HG03439 (cell line): ENCODE data around the gene AAMDC.
"Not testable (repeated sequence)": the region's sequence is repeated elsewhere in the genome, so short reads cannot be mapped to it uniquely, and the experiment has no call there.

Source experiments
- ATAC-seq: cut with Tn5 transposase; IDR thresholded peaks from one replicate; pipeline ENCODE4 v1.9.1; 2021; ENCODE audit warnings: mild to moderate bottlenecking, moderate library complexity; ENCODE audit not compliant: unreplicated experiment

AAMDC gene

GRCh38 chr11:77819921-77820564, 901 bp upstream of the AAMDC start:
- ATAC-seq, result peak; percentile 24

GRCh38 chr11:77821349-77821851, 456 bp downstream of the AAMDC start:
- ATAC-seq, result no peak

DNA sequence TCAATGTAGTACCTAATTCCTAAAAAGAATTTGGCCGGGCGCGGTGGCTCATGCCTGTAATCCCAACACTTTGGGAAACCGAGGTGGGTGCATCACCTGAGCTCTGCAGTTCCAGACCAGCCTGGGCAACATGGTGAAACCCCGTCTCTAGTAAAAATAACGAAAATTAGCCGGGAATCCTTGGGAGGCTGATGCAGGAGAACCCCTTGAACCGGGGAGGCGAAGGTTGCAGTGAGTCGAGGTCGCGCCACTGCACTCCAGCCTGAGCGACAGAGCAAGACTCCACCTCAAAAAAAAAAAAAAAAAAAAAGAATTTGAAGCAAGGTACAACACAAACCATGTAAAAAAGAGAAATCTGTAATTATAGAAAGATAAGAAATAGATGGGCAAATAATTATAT, 1.2 kb downstream of the AAMDC start:
- not testable (repeated sequence) for ATAC-seq

DNA sequence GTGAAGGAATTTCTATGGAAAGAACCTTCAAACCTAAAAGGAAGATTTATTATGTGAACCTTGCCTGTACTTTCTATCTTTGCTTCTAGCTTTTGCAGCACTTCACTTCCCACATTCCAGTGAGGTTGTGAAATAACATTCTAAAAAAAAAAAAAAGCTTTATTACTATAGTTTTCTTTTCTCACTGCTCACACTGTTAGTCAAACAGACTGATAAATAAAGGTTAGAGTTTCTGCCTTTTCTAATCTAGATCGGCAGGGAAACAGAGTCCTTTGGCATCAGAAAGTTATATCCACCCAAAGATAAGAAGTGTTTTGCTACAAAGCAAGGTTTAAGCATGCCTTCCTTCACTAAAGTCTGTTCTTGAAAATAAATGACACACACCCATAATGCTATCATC, 2.8 kb downstream of the AAMDC start:
- no peak for ATAC-seq

DNA sequence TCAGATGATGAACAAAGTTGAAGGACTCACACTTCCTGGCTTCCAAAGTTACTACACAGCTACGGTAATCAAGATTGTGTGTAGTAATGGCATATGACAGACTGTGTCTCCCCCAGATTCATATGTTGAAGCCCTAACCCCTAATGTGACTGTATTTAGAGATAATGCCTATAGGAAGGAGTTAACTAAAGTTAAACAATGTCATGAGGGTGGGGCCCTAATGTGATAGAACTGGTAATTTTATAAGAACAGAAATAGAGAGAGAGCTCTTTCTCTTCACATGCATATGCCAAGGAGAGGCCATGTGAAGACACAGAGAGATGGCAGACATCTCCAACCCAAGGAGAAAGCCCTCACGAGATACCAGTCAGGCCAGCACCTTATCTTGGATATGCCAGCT, 8.0 kb downstream of the AAMDC start:
- no peak for ATAC-seq

DNA sequence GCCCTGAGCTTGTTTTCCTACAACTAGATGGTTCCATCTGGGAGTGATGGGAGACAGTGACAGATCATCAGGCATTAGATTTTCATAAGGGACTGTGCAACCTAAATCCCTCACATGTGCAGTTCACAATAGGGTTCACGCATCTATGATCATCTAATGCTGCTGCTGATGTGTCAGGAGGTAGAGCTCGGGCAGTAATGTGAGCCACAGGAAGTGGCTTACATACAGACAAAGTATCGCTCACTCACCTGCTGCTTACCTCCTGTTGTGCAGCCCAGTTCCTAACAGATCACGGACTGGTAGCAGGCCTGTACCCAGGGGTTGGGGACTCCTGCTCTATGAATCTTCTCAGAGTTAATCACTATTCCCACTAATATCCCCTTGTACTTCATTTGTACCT, 12.4 kb downstream of the AAMDC start:
- no peak for ATAC-seq

- no peak for ATAC-seq
Measured at GRCh38 chr11:77842441-77843121, 21.6 kb downstream of the AAMDC start.

- not testable (repeated sequence) for ATAC-seq
Measured at GRCh38 chr11:77843700-77844099, 22.8 kb downstream of the AAMDC start.

GRCh38 chr11:77851503-77851902, 30.6 kb downstream of the AAMDC start:
- ATAC-seq, result no peak

GRCh38 chr11:77854838-77855237, 33.9 kb downstream of the AAMDC start:
- ATAC-seq, result no peak

DNA sequence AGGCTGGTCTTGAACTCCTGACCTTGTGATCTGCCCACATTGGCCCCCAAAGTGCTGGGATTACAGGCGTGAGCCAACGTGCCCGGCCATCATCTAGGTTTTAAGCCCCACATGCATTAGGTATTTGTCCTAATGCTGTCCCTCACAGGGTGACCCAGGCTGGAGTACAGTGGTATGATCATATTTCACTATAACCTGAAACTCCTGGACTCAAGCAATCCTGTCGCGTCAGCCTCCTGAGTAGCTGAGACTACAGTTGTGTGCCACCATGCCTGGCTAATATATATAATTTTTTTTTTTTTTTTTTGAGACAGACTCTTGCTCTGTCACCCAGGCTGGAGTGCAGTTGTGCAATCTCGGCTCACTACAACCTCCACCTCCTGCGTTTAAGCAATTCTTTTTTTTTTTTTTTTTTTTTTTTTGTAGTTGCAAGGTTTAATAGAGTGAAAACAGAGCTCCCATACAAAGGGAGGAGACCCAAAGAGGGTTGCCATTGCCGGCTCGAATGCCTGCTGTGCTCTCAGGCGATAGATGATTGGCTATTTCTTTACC, 37.0 kb downstream of the AAMDC start:
- ATAC-seq, result not testable (repeated sequence)

GRCh38 chr11:77861444-77861843, 40.5 kb downstream of the AAMDC start:
- ATAC-seq, result not testable (repeated sequence)

DNA sequence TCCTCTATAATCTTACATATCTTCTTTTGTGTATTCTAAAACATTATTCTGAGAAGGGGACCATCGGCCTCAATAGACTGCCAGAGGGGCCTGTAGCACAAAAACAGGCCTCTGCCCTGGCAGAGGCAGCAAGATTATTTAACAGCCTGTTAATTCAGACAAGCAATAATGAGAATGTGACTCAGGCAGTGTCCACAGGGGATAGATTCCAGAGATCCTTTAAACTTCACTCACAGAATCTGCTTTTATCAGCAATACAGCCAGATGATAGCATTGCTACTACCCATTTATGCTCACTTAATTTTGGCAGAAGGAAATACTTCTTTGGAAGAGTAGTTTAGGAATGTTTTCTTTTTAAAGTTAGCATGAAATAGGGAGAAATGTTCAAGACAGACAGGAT, 44.9 kb downstream of the AAMDC start:
- no peak for ATAC-seq

- no peak for ATAC-seq
Measured at GRCh38 chr11:77866336-77866735, 45.4 kb downstream of the AAMDC start.

DNA sequence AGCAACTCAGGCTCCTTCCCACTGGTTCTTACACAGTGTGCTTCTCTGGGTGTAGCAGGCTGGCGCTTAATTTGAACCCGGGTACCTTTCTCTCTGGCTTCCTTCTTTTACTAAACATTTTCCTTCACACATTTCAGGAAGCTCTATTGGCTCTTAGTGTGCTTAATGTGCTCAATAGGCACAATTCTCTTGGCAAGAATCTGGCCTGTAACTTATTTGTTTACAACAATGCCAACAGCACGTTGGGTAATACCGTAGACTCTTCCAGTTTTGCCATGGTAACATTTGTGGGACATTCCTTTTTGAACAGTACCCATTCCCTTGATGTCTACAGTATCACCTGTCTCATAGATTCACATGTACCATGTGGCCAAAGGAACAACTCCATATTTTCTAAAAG, 47.8 kb downstream of the AAMDC start:
- no peak for ATAC-seq

- ATAC-seq, result no peak
Measured at GRCh38 chr11:77871855-77872254, 50.9 kb downstream of the AAMDC start.

DNA sequence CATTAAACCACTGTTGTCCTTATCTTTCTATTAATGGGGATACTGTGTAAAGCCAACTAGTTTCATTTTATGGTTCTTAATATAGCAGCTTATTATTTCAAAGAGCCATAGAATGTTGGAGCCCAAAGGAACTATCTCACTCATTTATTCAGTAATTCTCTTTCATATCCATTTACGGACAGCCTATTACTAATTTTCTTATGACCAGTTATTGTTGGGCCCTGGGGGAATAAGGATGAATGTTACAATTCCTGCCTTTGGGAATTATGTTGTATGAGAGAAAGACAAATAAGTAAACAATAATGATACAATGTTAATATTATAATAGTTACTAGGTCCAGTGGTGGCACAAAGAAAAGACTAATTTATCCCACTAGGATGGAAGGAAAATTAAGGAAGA, 52.4 kb downstream of the AAMDC start:
- no peak for ATAC-seq

DNA sequence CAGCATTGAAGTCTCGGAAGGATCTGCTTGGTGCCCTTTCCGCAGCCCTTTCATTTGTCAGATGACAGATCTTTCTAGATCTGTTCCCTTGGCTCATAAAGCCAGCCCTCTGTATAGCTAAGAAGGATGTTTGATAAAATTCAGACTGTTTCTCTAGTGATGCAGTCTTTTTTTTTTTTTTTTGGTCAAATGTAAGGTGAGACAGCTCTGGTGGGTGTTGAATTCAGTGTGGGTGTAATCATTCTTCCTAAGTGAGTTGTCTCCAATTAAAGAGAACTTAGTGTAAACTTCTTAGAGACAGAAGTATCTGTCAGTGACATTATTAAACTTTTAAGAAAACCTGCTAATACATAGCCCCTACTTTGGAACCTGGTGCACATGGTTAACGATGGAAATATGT, 53.3 kb downstream of the AAMDC start:
- no peak for ATAC-seq

- ATAC-seq, result no peak
Measured at GRCh38 chr11:77876045-77876444, 55.1 kb downstream of the AAMDC start.

DNA sequence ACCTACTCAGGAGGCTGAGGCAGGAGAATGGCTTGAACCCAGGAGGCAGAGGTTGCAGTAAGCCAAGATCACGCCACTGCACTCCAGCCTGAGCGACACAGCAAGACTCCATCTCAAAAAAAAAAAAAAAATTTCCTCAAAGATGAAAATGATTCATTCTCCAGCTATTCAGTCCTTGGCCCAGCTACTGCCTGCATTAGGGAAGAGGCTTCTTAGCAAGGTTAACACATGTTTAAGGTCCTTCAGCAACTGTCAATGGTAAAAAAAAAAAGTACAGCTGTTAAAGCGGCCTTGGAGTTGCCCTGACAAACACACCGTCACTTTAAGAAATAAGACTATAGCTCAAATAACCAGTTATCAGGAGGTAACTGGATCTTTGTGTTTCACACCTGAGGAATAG, 57.3 kb downstream of the AAMDC start:
- ATAC-seq, result not testable (repeated sequence)

GRCh38 chr11:77879218-77879617, 58.3 kb downstream of the AAMDC start:
- ATAC-seq, result no peak

DNA sequence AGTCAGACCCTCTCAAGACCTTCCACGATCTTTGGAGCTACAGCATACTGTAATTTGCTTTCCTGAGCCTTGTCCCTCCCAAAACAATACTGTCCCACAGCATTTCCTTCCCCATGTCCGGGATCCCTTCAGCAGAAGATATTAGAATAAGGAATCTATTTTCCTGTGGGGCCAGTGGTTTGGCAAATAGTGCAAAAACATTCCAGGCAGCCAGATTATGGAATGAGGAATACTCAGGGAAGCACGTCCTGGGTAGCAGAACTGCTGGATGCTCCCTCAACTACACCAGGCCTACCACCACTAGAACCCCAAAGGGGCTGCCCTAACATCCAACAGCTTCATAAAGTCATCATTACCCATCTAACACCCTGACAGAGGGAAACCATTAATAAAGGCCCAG, 61.5 kb downstream of the AAMDC start:
- ATAC-seq, result no peak
